NCI-H524 (cell line): Measurements from ENCODE around the gene KLHDC10.
"Not testable (repeated sequence)": the region's sequence is repeated elsewhere in the genome, so short reads cannot be mapped to it uniquely, and the experiment has no call there.

Source experiments
- DNase-seq, 2 experiments: peaks; one replicate each; lab custom pipeline; 2025; lab: John Stamatoyannopoulos, UW

Gene KLHDC10

GRCh38 chr7:130141161-130141883 is 71.0 kb downstream of the KLHDC10 start:
- DNase-seq = peak; percentile 56 to 67

DNA sequence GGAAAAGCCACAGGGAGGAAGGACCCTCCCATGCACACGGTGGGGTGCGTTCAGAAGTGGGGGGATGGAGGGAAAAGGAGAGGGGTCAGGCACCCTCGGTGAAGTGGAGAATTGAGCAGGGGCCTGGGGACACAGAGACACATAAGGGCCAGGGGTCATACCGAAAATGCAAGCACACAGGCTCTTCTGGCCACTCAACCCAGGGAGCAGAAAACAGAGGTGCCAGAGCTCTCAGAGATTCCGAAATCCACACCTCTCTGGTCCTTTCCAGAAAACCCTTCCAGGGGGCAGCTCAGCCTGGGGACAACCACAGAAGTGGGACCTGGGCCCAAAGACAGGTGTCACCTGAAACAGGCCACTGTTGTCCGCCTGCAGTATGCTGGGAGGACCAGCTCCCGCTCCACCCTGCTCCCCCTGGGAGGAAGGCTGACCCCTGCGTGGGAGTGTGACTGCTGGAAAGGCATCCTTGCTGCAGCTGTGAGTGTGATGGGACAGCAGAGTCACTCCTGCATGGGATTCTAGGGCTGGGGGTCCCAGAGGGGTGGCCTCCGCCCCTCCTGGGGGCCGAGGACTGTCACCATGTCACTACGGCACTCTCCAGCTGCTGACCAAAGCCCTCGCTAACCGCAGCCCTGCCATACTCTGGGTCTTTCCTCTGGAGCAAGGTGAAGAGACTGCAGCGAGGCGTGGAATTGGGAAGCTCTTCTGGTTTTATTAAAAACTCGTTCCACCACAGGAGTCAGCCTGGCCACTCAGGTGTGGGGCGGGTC is 71.7 kb downstream of the KLHDC10 start:
- DNase-seq = no peak

DNA sequence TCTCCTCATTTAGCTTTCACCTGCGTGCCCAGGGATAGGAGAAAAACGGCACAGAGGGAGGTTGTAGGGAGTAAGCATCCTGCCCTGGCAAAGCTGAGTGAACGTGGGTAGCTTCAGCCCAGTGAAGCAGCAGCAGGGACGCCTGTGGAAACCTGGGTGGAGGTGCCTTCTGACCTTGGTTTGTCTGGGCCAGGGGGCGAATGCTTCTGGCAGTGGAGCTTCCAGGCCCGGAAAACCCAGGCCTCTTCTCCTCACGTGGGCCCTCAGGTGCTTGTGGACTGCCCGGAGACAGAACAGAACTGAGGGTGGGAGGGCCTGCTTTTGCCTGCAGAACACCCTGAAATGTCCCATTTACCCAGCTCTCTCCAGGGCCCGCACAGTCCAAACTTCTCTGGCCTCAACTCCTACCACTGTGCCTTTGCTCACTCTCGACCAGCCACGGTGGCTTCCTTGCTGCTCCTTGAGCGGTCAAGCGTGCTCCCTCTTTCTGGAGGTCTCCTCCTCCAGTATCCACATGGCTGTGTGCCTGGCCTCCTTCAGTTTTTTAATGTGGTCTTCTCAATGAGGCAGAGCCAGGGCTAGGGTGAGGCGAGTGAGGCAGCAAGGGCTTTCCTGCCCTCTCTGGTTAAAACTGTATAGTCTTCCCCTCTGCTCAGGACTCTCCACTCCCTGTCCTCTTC is 72.5 kb downstream of the KLHDC10 start:
- no peak for DNase-seq

GRCh38 chr7:130143334-130143732 is 73.0 kb downstream of the KLHDC10 start:
- no peak for DNase-seq

GRCh38 chr7:130143986-130144311 is 73.6 kb downstream of the KLHDC10 start:
- no peak for DNase-seq

- DNase-seq = no peak
These were observed 74.2 kb downstream of the KLHDC10 start for GRCh38 chr7:130144312-130145171.

- no peak for DNase-seq
These were observed 75.2 kb downstream of the KLHDC10 start for GRCh38 chr7:130145424-130146100.

DNA sequence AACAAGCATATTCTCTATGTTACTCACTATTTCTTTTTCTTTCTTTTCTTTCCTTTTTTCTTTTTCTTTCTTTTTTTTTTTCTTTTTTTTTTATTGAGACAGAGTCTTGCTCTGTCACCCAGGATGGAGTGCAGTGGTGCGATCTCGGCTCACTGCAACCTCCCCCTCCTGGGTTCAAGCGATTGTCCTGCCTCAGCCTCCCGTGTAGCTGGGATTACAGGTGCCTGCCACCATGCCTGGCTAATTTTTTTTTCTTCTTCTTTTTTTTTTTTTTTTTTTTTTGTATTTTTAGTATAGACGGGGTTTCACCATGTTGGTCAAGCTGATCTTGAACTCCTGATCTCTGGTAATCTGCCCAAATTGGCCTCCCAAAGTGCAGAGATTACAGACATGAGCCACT is 75.8 kb downstream of the KLHDC10 start:
- DNase-seq = not testable (repeated sequence)

GRCh38 chr7:130146693-130147405 is 76.5 kb downstream of the KLHDC10 start:
- DNase-seq = no peak

- DNase-seq = peak; percentile 65 to 87
These were observed 77.5 kb downstream of the KLHDC10 start for GRCh38 chr7:130147710-130148325.

DNA sequence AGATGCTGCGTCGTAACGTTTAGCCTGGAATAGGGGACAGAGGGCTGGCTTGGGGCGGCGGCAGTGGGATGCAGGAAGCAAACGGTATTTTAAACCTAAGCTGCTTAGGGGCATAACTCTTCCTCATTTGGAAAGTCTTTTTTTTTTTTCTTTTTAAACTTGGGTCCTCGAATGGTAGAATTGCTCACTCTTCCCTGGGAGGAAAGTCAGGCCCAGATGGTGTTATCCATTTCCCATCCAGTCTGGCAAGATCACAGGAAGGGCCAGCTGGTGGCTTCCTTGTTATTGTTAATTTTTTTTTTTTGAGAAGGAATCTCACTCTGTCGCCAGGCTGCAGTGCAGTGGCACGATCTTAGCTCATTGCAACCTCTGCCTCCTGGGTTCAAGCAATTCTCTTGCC is 78.2 kb downstream of the KLHDC10 start:
- DNase-seq = peak; percentile 87 to 95

DNA sequence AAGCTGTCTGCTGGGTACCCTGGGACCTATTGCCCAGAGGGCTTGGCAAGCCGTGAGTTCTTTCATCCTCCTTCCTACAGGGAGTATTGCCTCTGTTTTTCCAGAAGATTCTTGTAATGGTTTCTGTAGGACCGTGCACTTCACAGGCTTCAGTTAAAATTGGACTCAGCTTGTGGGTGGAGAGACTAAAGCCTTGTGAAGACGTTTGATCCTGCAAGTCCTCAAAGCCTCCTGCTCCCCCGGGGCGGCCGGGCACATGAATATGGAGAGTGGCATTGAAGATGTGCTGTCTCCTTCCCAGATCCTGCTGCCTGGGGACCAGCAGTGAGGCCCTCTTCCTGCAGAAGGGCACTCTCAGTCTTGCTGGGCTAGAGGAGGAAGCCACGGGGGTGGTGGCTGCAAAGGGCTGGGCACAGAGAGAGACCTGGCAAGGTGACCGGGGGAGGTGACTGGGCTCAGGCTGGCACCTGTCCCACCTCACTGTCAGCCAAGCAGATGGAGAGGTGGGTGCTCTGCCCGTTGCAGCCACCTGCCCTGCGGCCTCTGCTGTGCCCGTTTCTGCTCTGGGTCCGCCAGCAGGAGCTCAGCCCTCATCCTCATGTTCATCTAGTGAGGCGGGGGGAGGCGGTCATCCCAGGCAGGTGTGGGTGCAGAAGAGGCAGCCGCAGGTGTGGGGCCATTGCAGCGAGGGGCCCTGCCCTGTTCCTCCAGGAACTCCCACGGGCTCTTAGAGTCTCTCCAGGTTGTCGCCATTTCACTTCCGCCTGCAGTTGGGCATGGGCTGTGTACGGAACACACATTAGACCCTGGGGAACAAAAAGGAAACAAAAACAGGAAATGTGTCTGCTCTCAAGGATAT is 79.2 kb downstream of the KLHDC10 start:
- peak; percentile 42 to 65 for DNase-seq

DNA sequence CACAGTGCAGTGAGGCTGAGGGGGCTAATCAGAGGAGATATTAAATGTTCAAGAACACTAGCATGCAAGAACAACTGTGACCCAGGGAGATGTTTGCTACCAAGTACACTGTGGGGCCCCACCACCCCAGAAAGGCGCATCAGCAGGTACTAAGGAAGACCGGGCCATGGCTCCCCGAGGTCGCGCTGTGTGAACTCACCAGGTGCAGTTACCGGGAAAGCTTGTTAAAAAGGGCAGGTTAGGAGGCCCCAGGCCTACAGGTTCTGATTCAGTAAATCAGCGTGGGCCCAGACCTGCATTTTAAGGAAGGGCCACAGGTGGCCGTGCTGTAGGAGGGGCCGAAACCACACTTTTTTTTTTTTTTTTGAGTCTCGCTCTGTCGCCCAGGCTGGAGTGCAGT is 80.3 kb downstream of the KLHDC10 start:
- DNase-seq = peak in 1 of 2 experiments; percentile 7

DNA sequence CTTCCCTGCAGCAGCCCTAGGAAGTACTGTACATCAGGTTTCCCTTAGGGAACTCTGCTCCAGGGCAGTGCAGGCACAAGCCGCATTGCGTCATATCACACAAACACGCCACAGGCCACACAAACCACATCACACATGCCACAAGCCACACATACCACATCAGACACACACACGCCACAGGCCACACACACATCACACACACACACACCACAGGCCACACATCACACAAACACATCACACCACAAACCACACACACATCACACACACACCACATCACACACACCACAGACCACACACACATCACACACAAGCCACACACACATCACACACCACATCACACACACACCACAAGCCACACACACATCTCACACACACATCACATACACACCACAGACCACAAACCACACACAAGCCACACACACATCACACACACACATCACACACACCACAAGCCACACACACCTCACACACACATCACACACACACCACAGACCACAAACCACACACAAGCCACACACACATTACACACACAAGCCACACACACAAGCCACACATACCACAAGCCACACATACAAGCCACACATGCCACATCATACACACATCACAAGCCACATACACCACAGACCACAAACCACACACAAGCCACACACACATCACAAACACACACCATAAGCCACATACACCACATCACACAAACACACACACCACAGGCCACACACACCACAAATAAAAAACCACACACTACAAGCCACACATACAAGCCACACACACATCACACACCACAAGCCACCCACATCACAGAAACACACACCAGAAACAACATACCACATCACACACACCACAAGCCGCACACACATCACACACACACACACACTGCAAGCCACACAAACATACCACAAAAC is 81.5 kb downstream of the KLHDC10 start:
- DNase-seq = no peak

DNA sequence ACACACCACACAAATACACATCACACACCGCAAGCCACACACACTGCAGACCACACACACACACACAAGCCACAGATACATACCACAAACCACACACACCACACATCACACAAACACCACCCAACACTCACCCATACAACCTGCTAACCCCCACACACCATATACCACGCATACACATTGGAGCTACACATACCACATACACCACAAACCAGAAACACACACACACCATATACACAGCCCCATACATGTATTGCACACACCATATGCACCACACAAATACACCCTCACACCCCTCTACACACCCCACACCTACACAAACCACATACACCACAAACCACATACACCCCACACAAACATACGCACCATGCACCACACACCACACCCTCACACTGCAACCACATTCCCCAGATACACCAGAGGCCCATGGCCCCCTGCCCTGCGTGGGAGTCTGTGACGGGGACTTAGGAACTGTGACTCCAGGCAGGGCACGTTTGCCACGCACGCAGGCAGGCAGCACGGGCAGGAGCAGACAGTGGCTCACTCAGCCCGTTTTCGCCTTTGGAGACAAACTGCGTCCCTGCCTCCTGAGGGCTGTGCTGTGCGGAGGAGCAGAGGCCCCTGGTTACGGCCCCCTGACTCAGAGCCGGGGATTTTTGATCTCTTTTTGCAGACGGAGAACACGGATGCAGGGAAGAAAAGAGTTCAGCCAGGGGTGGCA is 82.3 kb downstream of the KLHDC10 start:
- DNase-seq = no peak

DNA sequence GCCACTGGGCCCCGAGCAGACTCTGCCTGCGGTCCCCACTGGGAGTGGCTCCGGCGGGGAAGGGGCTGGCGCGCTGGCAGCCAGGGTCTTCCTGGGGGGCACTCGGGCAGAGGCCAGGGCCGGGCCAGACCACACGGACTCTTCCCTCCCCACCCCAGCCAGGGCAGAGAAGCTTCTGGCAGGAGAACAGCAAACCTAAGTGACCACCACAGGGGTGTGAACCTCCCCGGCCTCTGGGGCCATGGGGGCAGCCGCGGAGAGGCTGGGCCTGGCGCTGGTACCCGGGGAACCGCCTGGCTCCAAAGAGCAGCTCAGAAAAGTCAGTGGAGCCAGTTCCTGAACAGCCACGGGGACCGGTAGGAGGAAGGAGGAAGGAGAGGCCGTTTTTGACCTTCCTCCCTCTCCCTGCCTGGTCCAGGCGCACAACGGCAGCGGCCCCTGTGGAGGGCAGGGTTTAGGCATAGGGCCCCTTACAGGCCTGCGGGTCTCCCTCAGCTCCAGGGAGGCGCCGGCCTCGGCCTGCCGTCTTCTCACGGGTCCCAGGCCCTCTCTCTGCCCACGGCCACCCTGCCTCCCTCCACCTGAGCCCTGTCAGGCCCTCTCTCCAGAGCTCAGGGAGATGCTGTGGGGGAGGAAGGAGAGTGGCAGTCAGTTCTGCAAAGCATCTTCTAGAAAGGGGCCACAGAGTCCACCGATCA is 83.0 kb downstream of the KLHDC10 start:
- no peak for DNase-seq

DNA sequence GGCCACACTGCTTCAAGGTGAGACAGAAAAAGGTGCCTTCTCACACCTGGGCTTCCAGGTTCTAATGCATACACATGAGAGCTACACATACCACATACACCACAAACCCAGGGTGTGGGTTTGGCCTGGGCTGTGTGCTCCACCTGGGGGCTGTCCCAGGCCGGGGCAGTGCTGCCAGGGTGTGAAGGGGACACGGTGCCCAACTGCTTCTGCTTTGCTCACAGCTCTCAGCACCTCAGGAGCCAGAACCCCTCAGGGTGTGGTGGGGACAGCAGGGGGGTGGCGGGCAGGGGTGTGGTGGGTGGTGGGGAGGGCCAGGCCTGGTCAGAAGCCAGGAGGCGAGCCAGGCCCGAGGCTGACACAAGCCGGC is 83.8 kb downstream of the KLHDC10 start:
- DNase-seq = no peak
